Measurements from ENCODE around the gene VPS13D.

DNA sequence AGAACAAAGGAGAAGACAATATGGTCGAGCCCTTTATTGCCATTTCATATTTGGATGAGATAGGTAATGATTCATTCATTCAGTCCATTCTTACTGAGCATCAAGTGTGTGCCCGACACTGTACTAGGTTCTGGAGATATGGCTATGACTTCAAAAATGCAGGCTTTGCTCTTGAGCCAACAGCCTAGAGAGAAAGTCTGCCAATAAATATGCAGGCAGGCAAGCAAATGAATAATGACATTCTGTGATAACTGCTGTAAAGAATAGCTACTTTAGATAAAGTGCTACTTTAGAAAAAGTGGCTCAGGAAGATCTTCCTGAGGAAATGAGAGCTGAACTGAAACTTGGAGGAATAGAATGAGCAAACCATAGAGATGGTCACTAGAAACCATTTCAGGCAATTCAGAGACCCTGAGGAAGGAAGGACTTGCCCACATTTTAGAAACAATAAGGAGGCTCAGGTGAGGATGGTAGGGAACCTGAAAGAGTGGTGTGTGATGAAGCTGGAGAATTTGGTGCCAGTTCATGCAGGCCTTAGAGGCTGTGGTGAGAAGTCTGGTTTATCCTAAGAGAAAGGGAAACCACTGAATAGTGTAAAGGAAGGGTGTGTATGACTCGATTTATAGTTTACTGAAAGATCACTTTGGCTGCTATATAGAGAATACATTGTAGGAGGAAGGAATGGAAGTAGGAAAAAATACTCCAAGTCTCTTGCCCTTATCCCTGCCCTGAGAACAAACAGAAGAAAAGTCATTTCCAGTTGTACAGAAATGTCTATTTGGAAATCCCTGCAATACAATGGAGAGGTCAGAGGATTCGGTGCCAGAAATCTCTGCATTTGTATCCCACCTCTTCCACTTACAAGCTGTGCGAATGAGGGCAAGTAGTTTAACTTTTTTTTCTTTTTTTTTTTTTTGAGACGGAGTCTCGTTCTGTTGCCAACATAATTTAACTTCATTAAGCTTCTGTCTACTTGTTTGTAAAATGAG is 167.9 kb downstream of the VPS13D start:
- no peak for TF ChIP-seq EZH2 (optimal IDR thresholded peaks at IDR 0.05; ENCODE audit: low read depth, low read length)
- TF ChIP-seq, protein P1, sequence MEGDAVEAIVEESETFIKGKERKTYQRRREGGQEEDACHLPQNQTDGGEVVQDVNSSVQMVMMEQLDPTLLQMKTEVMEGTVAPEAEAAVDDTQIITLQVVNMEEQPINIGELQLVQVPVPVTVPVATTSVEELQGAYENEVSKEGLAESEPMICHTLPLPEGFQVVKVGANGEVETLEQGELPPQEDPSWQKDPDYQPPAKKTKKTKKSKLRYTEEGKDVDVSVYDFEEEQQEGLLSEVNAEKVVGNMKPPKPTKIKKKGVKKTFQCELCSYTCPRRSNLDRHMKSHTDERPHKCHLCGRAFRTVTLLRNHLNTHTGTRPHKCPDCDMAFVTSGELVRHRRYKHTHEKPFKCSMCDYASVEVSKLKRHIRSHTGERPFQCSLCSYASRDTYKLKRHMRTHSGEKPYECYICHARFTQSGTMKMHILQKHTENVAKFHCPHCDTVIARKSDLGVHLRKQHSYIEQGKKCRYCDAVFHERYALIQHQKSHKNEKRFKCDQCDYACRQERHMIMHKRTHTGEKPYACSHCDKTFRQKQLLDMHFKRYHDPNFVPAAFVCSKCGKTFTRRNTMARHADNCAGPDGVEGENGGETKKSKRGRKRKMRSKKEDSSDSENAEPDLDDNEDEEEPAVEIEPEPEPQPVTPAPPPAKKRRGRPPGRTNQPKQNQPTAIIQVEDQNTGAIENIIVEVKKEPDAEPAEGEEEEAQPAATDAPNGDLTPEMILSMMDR (IDR thresholded peaks at IDR 0.05; ENCODE audit: low read length) = no peak
